GM21576 (cell line): ENCODE results near the gene TNPO3.
"Not testable (repeated sequence)": the region's sequence is repeated elsewhere in the genome, so short reads cannot be mapped to it uniquely, and the experiment has no call there.

ENCODE experiments used
- ATAC-seq: cut with Tn5 transposase; IDR thresholded peaks from one replicate; pipeline ENCODE4 v1.9.1; 2021; ENCODE audit warnings: mild to moderate bottlenecking, moderate library complexity; ENCODE audit not compliant: unreplicated experiment

Gene TNPO3

DNA sequence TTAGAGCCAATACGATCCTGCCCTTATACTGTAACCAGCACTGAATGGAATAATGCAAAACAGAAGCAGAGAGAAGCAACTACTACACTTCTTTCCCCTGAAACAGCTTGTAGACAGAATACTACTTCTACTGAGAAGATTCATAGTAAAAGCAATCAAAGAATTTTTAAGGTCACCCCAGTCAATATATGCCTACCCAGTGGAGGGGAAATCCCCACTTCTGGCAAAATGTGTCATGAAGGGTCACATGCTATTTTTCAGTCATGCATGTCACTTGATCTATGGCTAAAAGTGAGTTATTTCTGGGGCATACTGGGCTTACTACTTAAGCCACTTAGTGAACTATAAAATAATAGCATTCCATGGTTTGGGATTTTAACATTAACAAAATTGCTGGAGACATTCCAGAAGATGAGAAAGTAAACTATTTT, 91.6 kb downstream of the TNPO3 start:
- peak; percentile 86 for ATAC-seq

DNA sequence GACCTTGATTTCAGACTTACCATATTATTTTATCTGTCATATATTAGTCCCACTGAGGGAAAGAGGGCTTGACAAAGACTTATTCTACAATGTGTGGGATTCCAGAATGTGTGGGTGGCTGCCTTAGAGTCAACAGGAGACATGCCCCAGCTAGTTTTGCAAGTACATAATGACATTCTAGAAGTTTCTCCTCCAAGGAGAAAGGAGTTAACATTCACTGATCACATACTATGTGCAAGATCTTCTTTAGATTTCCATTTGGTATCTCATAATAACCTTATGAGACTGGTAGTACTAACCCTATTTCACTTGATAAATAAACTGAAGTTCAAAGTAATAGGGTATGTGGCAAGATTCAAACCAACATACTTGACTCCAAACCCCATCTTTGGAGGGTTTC, 92.0 kb downstream of the TNPO3 start:
- ATAC-seq: peak; percentile 23

DNA sequence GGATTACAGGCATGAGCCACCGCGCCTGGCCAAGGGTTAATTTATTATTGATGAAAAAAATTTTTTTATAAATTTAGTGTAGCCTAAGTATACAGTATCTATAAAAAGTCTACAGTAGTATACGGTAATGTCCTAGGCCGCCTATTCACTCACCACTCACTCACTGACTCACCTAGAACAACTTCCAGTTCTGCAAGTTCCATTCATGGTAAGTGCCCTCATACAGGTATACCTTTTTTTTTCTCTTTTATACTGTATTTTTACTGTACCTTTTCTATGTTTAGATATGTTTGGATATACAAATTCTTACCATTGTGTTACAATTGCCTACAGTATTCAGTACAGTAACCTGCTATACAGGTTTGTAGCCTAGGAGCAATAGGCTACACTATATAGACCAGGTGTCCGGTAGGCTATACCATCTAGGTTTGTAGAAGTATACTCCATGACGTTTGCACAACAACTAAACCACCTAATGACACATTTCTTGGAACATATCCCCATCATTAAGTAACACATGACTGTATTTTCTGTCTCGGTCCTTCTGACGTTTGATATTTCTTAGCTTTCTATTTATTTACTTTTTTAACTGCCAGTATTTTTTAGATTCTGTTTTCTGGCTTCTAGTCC, 93.8 kb downstream of the TNPO3 start:
- no peak for ATAC-seq

DNA sequence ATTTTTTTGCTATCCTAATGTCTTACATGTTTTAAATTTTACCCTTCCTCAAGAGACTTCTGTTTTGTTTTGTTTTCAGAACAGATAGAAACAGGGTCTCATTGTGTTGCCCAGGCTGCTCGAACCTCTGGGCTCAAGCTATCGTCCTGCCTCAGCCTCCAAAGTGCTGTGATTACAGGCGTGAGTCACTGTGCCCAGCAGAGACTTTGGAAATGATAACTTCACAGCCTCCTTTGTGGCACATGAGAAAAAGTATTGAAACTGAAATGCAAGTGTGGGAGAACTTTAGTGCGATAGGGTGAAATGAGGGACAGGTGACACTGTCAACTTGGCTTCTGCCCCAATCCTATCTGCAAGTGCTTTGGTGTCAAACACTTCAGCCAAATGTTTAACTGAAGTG, 95.6 kb downstream of the TNPO3 start:
- ATAC-seq: no peak

DNA sequence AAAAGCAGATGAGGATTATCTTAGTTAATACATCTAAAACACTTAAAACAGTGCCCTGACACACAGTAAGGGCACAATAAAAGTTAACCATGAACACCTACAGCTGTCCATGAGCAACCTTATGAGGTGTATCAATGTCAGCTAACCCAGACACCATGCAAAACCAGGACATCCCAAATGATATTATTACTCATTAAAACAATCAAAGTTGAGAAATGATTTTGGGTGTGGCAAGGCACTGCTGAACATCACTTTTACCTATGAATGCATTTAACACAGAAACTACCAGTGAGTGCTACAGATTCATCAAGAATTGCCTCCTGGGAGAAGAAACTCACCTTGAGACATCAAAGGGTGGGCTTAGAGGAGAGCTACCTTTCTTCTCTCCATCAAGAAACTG, 98.9 kb downstream of the TNPO3 start:
- no peak for ATAC-seq

DNA sequence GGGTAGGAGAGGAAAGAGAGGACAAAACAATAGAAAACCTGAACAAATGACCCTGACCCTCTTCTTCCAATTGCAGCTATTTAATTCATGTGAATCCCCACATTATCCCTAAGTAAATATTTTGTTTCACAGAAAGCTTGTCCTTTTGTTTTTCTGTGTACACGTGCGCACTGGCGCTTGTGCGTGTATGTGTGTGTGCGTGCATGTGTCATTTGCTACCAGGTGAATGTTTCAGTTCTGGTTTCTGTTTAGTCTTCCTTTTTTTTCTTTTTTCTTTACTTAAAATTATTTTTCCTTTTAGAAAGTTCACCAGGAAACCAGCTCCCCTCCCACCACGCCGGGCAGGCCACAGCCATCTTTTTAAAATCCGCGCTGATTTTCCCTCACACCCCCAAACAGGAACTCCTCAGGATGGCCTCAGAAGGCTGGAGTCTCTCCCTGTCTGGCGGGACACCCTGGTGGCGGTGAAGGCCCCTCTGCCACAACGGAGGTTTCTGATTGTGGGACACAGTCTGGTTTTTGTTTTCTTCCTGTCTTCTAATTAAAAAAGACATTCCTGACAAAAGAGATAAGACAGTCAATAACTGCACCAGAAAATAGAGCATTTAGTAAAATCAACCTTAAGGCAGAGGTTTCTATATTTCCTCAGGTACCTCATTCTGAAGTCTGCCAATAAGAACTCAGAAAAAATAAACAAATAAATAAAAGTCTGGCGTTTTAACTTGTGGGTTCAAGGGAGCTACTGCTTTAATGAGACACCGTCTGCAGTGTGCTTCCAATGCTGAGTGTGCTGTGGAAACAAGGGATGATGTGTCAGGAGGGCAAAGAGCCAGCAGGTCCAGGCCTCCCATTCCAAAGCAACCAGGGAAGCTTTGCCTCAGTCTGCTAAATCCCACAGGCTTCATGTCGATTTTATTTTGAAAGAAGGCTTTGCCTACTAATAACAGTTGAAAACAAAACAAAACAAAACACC, 99.8 kb downstream of the TNPO3 start:
- peak; percentile 55 for ATAC-seq

DNA sequence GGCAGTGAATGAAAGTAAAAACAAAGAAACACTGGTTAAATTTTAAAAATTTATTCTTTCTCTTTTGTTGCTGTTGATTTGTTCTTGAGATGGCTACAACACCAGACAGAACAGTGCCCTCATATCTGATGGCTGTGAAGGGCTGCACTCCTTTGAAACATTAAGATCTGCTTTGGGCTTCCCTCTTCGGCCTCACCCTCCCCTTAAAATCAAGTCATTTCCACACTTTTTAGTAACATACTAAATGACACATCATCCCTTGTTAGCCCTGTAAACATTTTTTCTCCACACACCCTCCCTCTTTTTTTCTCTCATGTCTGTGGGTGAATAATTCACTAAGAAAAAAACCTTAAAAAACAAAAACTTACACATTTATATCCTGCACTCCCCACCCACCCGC, 100.8 kb downstream of the TNPO3 start:
- no peak for ATAC-seq

DNA sequence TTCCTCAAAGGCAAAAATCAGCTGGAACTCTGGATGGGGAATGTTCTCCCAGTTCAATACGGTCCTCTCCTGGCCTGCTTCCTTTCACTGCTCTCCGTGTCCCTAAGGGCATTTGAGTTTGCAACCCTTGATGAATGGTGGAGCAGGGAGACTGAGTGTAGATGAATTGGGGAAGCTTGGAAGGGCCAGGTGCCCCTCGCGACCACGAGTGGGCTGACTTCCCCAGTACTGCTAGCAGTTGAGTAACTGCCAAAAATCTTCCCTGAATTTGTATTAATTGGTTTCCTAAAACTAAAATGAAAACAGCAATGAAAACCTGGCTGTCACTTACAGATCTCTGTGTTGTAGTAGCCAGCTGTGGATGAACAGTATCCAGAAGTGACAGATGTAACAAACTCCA, 103.6 kb downstream of the TNPO3 start:
- ATAC-seq: no peak

DNA sequence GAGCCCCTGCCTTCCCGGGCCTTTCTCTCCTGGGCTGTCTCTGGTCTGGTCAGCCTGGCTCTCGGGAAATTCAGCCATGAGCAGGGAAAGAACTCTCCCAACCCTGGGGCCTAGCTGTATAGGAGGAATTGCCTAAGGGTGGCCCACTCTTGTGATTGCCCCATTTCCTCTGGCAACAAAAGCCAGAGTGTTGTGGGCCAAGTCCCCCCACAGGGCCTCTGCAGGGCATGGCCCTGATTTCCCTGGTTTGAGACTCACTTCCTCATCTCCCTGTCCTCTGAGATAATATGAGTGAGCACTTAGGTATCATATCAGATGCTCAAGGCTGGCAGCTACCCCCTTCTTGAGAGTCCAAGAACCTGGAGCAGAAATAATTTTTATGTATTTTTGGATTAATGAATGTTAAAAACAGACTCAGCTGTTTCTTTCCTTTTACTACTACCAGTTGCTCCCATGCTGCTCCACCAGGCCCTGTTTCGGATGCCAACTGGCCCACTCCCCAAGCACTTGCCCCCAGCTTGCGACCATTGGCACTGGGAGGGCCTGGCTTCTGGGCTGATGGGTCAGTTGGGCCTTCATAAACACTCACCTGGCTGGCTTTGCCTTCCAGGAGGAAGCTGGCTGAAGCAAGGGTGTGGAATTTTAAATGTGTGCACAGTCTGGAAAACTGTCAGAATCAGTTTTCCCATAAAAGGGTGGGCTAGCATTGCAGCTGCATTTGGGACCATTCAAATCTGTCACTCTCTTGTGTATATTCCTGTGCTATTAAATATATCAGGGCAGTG, 105.7 kb downstream of the TNPO3 start:
- no peak for ATAC-seq

DNA sequence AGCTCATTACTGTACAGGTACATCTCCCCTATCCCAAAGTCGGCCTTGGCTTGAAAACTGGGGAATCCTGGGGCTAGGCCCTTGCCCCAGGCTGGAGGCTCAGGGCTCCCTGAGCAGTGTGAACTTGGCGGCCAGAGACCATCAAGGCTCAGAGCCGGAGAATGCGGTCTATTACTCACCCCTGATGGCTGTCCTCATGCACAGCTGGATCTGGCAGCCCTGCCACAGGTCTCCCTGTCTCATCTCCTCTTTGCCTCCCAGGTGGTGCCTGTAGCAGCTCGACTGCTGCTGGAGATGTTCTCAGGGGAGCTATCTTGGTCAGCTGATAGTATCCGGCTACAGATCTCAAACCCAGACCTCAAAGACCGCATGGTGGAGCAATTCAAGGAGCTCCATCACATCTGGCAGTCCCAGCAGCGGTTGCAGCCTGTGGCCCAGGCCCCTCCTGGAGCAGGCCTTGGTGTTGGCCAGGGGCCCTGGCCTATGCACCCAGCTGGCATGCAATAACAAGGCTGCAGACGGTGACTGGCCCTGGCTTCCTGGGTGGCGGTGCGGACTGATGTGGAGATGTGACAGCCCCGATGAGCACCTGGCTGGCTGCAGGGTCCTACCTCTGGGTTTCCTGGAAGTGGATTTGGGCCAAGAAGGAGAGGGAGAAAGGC, 106.5 kb downstream of the TNPO3 start:
- ATAC-seq: no peak

DNA sequence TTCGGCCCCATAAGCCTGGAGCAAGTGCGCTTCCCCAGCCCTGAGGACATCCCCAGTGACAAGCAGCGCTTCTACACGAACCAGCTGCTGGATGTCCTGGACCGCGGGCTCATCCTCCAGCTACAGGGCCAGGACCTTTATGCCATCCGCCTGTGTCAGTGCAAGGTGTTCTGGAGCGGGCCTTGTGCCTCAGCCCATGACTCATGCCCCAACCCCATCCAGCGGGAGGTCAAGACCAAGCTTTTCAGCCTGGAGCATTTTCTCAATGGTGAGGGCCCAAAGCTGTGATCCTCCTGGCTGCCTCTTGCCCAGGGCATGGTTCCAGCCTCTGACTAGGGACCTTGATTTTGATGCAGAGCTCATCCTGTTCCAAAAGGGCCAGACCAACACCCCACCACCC, 107.1 kb downstream of the TNPO3 start:
- no peak for ATAC-seq

DNA sequence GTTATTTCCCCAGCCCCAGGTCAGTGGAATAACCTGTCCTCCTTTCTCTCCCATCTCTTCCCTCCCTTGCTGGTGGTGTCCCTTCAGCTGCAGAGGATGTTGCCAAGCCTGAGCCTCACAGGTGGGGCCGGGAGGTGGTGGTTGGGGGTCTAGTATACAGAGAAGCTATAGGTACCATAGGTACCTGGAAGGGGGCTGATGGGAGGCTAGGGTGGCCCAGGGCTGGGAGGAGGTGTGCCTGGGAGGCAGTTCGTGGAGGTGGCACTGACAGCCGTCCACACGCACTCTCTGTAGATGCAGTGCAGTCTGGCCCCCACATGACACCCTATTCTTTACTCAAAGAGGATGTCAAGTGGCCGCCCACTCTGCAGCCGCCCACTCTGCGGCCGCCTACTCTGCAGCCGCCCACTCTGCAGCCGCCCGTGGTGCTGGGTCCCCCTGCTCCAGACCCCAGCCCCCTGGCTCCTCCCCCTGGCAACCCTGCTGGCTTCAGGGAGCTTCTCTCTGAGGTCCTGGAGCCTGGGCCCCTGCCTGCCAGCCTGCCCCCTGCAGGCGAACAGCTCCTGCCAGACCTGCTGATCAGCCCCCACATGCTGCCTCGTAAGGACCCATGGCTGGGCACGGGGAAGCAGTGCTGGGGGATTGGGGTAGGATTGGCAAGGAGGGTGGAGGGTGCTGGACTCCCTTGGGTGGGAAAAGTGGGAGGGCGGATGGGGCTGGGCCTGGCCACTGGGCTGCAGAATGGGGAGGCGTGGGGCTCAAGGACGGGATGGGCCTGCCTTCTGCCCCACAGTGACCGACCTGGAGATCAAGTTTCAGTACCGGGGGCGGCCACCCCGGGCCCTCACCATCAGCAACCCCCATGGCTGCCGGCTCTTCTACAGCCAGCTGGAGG, 107.7 kb downstream of the TNPO3 start:
- no peak for ATAC-seq

DNA sequence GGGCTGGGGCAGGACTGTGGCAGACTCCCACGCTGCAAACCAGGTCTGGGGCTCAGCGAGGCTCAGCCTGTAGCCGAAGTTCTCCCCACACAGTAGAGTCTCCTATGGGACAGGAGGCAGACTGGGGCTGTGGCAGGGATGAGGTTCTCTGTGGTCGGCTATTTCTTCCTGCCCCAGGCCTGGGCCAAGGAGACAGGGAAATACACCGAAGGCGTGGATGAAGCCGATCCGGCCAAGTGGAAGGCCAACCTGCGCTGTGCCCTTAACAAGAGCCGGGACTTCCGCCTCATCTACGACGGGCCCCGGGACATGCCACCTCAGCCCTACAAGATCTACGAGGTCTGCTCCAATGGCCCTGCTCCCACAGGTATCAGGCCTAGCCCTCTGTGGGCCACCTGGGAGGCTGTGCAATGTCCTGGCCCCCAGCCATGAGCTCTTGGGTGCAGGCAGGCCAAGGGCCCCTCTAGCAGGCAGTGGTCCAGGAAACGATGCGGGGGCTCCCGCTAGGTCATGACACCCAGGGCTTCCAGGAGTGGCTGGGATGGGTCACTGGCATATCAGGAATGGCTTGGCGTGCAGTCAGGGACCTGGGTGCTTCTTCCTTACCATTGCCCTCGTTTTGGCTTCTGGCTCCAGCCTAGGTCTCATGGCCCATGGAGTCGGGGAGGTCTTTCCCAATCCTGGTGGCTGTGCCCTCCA, 109.1 kb downstream of the TNPO3 start:
- ATAC-seq: no peak

DNA sequence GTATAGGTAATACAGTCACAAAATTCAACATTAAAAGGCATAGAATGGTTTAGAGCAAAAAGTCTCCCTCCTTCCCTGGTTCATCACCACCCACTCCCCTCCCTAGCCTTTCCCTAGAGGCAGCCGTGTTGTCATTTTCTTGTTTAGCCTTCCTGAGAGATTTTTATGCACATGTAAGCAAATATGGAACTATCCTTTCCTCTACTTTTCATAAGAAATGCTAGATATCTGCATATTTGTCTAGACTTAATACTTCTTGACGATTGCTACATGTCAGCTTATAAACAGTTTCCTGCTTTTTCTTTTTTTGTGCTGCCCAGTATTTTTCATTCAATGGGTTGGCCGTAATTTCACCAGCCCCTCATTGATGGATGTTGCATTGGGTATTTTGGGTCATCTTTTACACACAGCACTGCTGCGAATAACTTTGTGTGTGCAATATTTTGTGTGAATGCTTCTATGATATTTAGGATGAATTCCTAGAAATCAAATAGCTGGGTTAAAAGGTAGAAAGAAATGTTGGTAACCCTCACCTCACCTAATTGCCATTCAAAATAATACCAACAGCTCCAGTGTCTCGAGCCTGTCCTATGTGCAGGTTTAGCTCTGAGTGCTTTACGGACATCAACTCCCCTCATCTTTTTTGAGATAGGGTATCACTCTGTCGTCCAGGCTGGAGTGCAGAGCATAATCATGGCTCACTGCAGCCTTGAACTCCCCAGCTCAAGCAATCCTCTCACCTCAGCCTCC, 110.2 kb downstream of the TNPO3 start:
- no peak for ATAC-seq

DNA sequence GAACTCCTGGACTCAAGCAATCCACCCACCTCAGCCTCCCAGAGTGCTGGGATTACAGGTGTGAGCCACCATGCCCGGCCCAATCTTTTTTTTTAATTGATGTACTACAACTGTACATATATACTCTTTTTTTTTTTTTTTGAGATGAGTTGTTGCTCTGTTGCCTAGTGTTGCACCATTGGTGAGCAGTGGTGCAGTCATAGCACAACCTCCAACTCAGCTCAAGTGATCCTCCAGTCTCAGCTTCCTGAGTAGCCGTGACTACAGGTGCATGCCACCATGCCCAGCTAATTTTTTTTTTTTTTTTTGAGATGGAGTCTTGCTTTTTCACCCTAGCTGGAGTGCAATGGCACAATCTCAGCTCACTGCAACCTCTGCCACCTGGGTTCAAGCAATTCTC, 111.7 kb downstream of the TNPO3 start:
- not testable (repeated sequence) for ATAC-seq

DNA sequence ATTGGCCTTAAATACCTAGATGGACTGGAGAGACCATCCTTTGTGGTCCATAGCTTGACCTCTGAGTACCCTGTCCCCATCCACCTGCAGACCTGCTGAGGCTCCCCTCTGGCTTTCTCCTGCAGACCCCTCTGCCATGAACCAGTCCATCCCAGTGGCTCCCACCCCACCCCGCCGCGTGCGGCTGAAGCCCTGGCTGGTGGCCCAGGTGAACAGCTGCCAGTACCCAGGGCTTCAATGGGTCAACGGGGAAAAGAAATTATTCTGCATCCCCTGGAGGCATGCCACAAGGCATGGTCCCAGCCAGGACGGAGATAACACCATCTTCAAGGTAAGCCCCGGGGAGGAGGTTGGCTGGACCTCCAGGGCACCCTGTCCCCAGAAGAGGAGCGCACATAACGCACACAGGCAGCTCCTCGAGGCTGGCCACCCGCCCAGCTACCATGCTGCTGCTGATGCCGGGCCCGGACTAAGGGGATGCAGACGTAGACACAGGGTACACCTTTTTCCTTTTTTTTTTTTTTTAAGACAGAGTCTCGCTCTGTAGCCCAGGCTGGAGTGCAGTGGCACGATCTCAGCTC, 112.9 kb downstream of the TNPO3 start:
- ATAC-seq: no peak

DNA sequence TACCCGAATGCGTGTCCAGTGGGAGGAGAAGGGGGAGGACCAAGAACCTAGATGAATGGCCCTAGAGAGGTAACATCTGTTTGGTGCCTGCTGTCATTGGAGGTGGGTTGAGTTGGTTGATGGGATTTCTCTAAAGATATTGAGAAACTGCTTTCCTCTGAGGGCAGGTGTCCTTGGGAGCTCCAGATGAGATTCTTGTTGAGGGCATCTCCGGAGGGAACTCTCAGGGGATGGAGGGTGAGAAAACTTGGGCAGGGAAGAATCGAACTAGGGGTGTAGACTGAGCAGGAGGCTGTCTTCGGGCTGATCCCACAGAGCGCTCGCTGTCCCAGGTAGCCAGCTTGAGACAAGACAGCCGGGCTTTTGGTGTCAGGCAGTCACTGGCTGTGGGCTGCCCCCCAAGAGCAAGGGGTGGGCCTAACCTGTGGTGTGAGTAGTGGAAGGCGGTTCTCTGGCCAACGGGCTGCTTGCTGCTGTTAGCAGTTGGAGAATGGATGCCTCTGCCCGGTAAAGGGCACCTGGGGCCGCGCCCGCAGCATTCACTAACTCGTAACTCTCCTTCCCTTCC, 113.5 kb downstream of the TNPO3 start:
- ATAC-seq: no peak
